22Rv1 (cell line): ENCODE results near the gene SCFD2.
"Not testable (repeated sequence)": the region's sequence is repeated elsewhere in the genome, so short reads cannot be mapped to it uniquely, and the experiment has no call there.

ENCODE experiments used
- ZFX ChIP-seq: fragments of 450-650 bp; IDR thresholded peaks from 2 replicates; pipeline ENCODE4 v1.6.1; 2017; ENCODE audit warnings: antibody characterized with exemption, borderline replicate concordance
- TF ChIP-seq, protein P1 (sequence below): fragments of 450-650 bp; IDR thresholded peaks from 2 replicates; pipeline ENCODE4 v1.5.1; 2017; ENCODE audit warnings: mild to moderate bottlenecking

DNA sequence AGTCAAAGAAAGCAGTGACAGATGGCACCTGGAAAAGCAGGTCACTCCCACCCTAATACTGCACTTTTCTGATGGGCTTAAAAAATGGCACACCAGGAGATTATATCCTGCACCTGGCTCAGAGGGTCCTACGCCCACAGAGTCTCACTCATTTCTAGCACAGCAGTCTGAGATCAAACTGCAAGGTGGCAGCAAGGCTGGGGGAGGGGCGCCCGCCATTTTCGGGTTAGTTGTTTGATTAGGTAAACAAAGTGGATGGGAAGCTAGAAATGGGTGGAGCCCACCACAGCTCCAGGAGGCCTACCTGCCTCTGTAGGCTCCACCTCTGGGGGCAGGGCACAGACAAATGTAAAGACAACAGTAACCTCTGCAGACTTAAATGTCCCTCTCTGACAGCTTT, 188.1 kb downstream of the SCFD2 start:
- TF ChIP-seq, protein P1, sequence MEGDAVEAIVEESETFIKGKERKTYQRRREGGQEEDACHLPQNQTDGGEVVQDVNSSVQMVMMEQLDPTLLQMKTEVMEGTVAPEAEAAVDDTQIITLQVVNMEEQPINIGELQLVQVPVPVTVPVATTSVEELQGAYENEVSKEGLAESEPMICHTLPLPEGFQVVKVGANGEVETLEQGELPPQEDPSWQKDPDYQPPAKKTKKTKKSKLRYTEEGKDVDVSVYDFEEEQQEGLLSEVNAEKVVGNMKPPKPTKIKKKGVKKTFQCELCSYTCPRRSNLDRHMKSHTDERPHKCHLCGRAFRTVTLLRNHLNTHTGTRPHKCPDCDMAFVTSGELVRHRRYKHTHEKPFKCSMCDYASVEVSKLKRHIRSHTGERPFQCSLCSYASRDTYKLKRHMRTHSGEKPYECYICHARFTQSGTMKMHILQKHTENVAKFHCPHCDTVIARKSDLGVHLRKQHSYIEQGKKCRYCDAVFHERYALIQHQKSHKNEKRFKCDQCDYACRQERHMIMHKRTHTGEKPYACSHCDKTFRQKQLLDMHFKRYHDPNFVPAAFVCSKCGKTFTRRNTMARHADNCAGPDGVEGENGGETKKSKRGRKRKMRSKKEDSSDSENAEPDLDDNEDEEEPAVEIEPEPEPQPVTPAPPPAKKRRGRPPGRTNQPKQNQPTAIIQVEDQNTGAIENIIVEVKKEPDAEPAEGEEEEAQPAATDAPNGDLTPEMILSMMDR, result not testable (repeated sequence)
- not testable (repeated sequence) for TF ChIP-seq ZFX
